HFFc6 (cell line): ENCODE data around the gene MYO5A. TPM values are rescaled to one million over a fixed set of nuclear protein-coding genes. Genes with fewer than 3 reads are reported as not detected.

Experiments used
- DNase-seq: peaks from one replicate; pipeline ENCODE4 v3.0.0-alpha.2; 2018
- H3K27ac Mint-ChIP-seq: 2 replicates; pipeline ENCODE4 v1.8.0; 2020; ENCODE audit warnings: mild to moderate bottlenecking, mixed read lengths
- H3K27me3 Mint-ChIP-seq: 2 replicates; pipeline ENCODE4 v1.8.0; 2021; ENCODE audit warnings: mild to moderate bottlenecking, moderate library complexity, mixed read lengths; ENCODE audit not compliant: insufficient read depth
- H3K36me3 Mint-ChIP-seq: 2 replicates; pipeline ENCODE4 v1.8.0; 2021; ENCODE audit warnings: low read depth, mixed read lengths
- H3K4me1 Mint-ChIP-seq: 2 replicates; pipeline ENCODE4 v1.8.0; 2020; ENCODE audit warnings: low read depth, mixed read lengths
- H3K4me3 Mint-ChIP-seq: 2 replicates; pipeline ENCODE4 v1.8.0; 2020; ENCODE audit warnings: mild to moderate bottlenecking, moderate library complexity, mixed read lengths
- H3K9me3 Mint-ChIP-seq: 2 replicates; pipeline ENCODE4 v1.8.0; 2020; ENCODE audit warnings: mild to moderate bottlenecking, mixed read lengths
- total RNA-seq, 6 experiments: library from RNA; stranded (reverse); fragmentation: NEBNext Ultra II Directional; extraction: Animal tissue kit (Norgen Biotek cat#: 25700); gene quantifications; 2 replicates in 1 of 6; 3 replicates in 5 of 6; pipeline ENCODE4 v1.2.3, GENCODE V29; 2021
- TF ChIP-seq, protein P1 (sequence below): fragments of 200-600 bp; sonication (generic); IDR thresholded peaks from 2 replicates; pipeline ENCODE4 v1.5.0; 2021; ENCODE audit warnings: antibody characterized with exemption, mild to moderate bottlenecking

MYO5A gene
- total RNA-seq, 6 experiments from 2014 or later = 47.4 to 59.4 (median 54.0) TPM

DNA sequence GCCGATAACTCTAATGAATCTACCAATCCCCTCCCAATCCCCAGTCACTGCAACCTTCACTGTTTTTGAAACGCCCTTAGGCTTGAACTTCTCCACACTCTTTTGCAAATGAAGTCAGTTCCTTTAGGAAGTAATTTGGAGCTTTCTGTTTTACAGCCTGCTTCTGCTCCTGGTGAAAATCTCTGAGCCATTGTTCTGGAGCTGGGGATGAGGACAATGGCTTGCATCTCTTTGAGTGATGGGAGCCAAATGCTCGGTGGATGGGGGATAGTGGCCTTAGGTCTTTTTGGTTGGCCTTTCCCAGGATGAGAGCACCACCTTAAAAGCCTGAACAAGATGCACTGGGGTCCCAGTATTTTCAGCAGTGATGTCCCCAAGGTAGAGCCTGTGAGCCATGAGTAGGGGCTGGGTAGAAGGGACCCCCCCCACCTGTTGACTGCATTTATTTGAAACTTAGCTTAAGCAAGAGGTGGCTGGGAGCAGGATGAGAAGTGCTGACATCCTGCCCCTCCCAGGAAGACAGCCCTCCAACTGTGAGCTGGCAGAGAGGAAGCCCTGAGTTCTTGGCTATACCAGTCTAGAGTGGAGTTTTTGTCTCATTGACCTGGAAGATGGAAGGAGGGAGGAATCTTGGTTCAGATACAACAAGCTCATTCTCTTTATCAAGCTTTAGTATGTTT lies 225.4 kb downstream of the MYO5A start:
- Mint-ChIP-seq H3K9me3 (peaks cover 5% of the 10 kb centered on the region), H3K27ac (no peak overlapping the region), H3K27me3 (no peaks in the 10 kb centered on the region; the same call in 1 of the 2 replicates), H3K4me1 (peaks cover 34% of the 10 kb centered on the region), H3K4me3 (no peak overlapping the region), H3K36me3 (peaks cover 25% of the 10 kb centered on the region)
- TF ChIP-seq, protein P1, sequence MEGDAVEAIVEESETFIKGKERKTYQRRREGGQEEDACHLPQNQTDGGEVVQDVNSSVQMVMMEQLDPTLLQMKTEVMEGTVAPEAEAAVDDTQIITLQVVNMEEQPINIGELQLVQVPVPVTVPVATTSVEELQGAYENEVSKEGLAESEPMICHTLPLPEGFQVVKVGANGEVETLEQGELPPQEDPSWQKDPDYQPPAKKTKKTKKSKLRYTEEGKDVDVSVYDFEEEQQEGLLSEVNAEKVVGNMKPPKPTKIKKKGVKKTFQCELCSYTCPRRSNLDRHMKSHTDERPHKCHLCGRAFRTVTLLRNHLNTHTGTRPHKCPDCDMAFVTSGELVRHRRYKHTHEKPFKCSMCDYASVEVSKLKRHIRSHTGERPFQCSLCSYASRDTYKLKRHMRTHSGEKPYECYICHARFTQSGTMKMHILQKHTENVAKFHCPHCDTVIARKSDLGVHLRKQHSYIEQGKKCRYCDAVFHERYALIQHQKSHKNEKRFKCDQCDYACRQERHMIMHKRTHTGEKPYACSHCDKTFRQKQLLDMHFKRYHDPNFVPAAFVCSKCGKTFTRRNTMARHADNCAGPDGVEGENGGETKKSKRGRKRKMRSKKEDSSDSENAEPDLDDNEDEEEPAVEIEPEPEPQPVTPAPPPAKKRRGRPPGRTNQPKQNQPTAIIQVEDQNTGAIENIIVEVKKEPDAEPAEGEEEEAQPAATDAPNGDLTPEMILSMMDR = no peak
- no peak for DNase-seq

DNA sequence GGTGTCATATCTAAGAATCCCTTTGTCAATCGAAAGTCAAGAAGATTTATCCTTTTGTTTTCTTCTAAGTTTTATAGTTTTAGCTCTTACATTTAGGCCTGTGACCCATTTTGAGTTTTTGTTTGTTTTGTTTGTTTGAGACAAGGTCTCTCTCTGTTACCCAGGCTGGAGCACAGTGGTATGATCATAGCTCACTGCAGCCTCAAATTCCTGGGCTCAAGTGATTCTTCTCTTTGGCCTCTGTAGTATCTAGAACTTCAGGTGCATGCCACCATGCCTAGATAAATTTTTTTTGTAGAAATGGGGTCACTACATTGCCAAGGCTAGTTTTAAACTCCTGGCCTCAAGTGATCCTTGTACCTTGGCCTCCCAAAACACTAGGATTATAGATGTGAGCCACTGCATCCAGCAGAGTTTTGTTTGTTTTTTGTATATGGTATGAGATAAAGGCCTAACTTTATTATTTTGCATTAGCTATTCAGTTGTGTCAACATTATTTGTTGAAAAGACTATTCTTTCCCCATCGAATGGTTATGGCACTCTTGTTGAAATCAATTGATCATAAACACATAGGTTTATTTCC lies 227.3 kb downstream of the MYO5A start:
- H3K4me3 Mint-ChIP-seq = no peak overlapping the region
- DNase-seq = no peak
- peaks cover 26% of the 10 kb centered on the region for H3K4me1 Mint-ChIP-seq
- TF ChIP-seq, protein P1 = no peak
- peaks cover 25% of the 10 kb centered on the region for H3K36me3 Mint-ChIP-seq
- H3K27me3 Mint-ChIP-seq = no peaks in the 10 kb centered on the region; the same call in 1 of the 2 replicates
- H3K27ac Mint-ChIP-seq = no peak overlapping the region
- H3K9me3 Mint-ChIP-seq = peaks cover 5% of the 10 kb centered on the region

DNA sequence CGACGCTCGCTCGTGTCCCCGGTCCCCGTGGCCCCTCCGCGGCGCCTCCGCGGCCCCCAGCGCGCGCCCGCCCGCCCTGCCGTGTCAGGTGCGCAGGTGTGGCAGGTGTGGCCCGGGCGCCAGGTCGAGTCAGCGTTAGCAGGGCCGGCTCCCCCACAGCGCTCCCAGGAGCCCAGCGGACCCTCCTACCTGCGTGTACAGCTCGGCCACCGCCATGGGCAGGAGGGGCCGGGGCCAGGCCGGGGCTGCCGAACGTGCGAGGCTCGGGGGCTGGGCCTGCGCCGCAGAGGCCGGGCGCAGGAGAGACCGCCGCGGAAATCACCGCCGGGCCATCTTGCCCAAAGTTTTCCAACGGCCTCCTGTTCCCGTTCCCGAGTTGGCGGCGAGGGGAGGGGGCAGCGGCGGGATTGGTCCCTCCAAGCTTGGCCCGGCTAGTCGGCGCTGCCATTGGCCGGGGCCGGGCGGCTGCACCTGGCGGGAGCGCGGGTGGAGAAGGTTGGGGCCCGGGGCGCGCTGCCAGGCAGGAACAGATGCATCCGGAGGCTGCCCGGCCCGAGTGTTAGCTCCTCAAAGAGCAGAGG lies 233.2 kb downstream of the MYO5A start, which contains the start of gene MYO5C:
Gene MYO5C, minus strand, starts transcription at position 384 of the 581 bp plus-strand sequence. Its CDS starts 168 bp downstream, at position 216.
- DNase-seq = no peak
- TF ChIP-seq, protein P1 = no peak
- Mint-ChIP-seq H3K27me3 (peaks cover 21% of the 10 kb centered on the region), H3K9me3 (peaks cover 5% of the 10 kb centered on the region), H3K4me3 (no peak within 1 kb of the TSS), H3K36me3 (peaks cover 5% of the 10 kb centered on the region; the same call in 1 of the 2 replicates), H3K4me1 (peaks cover 8% of the 10 kb centered on the region; the same call in 1 of the 2 replicates), H3K27ac (no peak within 1 kb of the TSS)

DNA sequence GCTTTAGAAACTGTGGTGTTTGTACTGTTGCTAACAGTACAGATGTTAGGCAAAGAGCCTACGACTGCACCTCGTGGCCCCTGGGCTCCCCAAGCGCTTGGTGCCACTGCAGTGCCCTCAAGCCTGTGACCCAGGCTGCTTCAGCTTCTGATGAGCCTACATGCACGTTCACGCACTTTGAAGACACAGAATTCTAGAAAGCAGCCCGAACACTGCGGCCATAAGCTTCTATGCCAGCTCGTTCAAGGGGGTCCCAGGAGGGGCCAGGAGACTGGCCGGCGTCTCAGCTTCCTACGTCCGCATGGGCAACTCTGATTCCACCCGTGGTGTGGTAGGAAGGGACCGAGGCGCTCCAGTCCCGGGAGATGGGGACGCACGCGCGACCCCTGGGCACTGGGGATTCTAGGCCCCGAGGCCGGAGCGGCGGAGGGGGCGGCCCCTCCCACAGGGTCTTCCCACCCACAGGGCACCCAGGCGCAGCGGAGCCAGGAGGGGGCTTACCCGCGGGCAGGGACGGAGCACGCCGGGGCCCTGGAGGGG lies 233.7 kb downstream of the MYO5A start:
- peaks cover 21% of the 10 kb centered on the region for H3K27me3 Mint-ChIP-seq
- DNase-seq = no peak
- H3K4me3 Mint-ChIP-seq = no peak overlapping the region
- no peak overlapping the region for H3K27ac Mint-ChIP-seq
- peaks cover 8% of the 10 kb centered on the region; the same call in 1 of the 2 replicates for H3K4me1 Mint-ChIP-seq
- TF ChIP-seq, protein P1 = no peak
- peaks cover under 1% of the 10 kb centered on the region; the same call in 1 of the 2 replicates for H3K9me3 Mint-ChIP-seq
- H3K36me3 Mint-ChIP-seq = no peaks in the 10 kb centered on the region

DNA sequence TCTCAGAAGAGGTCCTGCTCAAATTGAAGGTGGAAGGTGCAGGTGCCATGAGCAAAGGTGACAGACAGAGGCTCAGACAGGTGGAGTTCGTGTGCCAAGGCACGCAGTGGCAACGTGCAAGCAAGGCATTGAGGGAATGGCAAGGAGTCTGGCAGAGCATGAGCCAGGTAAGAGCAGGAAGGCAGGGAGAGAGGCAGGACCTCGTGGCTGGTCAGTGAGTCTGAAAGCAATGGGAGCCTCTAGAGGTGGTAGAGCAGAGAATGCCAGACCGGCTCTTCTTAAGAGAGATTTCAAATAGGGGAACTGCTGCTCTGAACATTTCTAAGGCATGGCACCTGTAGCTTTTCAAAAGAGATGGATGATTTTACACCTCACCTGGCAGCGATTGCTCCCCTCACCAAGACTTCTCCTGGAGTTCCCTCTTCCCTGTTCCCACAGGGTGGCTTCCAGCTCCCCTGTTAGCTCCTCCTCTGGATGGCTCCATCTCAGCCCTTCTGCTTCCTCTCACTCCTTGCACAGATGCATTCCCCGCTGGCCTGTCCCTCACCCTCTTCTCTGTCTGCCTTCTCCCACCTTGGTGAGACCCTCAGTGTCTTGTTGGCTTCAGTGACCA lies 235.8 kb downstream of the MYO5A start:
- H3K4me3 Mint-ChIP-seq = no peak overlapping the region
- no peak overlapping the region for H3K27ac Mint-ChIP-seq
- no peak for DNase-seq
- no peaks in the 10 kb centered on the region for H3K36me3 Mint-ChIP-seq
- H3K27me3 Mint-ChIP-seq = peaks cover 21% of the 10 kb centered on the region
- H3K4me1 Mint-ChIP-seq = no peaks in the 10 kb centered on the region; the same call in 1 of the 2 replicates
- H3K9me3 Mint-ChIP-seq = no peaks in the 10 kb centered on the region
- TF ChIP-seq, protein P1 = no peak
